A549 (cell line): ENCODE measurements around the gene AKAP6. TPM values are rescaled to one million over a fixed set of nuclear protein-coding genes. Genes with fewer than 3 reads are reported as not detected.

Experiments used
- ATAC-seq, 2 experiments: fragments of 200-7000 bp in 1 of 2; fragments of >200 bp in 1 of 2; cut with Nextera tagmentation in 1 of 2; cut with Tn5 transposase in 1 of 2; 3 replicates each; pipeline versions ENCODE4 v1.8.0 to v1.9.1; 2018 to 2020; ENCODE audit warnings: mild to moderate bottlenecking in 1 of 2, moderate library complexity in 1 of 2
- CTCF ChIA-PET: fragments of 300-600 bp; sonication (Branson Sonifier 250); formaldehyde crosslinking; extraction: SDS; loops from one replicate; lab custom pipeline; 2021; ENCODE audit warnings: antibody characterized with exemption, inconsistent platforms; lab: Yijun Ruan, JAX
- POLR2A ChIA-PET: fragments of 350-600 bp; formaldehyde crosslinking; extraction: SDS; loops from one replicate; lab custom pipeline; 2021; ENCODE audit warnings: antibody characterized with exemption, inconsistent platforms; lab: Yijun Ruan, JAX
- DNase-seq, 2 experiments: peaks; one replicate each; pipeline versions ENCODE4 v3.0.0 to v3.0.0-alpha.2; 2011 to 2016; ENCODE audit warnings: low read depth in 1 of 2, low spot score in 1 of 2
- FAIRE-seq: peaks from 2 replicates; lab custom pipeline; 2011; peaks lifted over from hg19 to GRCh38; lab: Jason Lieb, UNC
- H3K27ac ChIP-seq, 2 experiments: fragments of >200 bp; sonication (Bioruptor Twin); formaldehyde crosslinking; 3 replicates each; pipeline ENCODE4 v1.5.1; 2016 to 2017
- H3K4me1 ChIP-seq: fragments of >200 bp; sonication (Bioruptor Twin); formaldehyde crosslinking; 3 replicates; pipeline ENCODE4 v1.6.1; 2016
- H3K4me2 ChIP-seq: fragments of >200 bp; sonication (Bioruptor Twin); formaldehyde crosslinking; 3 replicates; pipeline ENCODE4 v1.6.1; 2016
- H3K4me3 ChIP-seq: fragments of >200 bp; sonication (Bioruptor Twin); formaldehyde crosslinking; 3 replicates; pipeline ENCODE4 v1.5.1; 2016
- H3K9me3 ChIP-seq: fragments of >200 bp; sonication (Bioruptor Twin); formaldehyde crosslinking; 3 replicates; pipeline ENCODE4 v1.6.1; 2016
- ATOH8 ChIP-seq: fragments of 250-450 bp; sonication (Bioruptor Pico); IDR thresholded peaks from 2 replicates; pipeline ENCODE4 v1.5.0; 2020; ENCODE audit warnings: low read depth, mild to moderate bottlenecking, moderate library complexity
- CTCF ChIP-seq: fragments of >200 bp; sonication (Bioruptor Twin); formaldehyde crosslinking; IDR thresholded peaks from 3 replicates; pipeline ENCODE4 v1.5.1; 2016
- EHF ChIP-seq: fragments of 250-450 bp; sonication (Bioruptor Pico); IDR thresholded peaks from 2 replicates; pipeline ENCODE4 v1.5.0; 2020; ENCODE audit warnings: mild to moderate bottlenecking
- EP300 ChIP-seq, 2 experiments: fragments of >200 bp; sonication (Bioruptor Twin); formaldehyde crosslinking; IDR thresholded peaks; 2 replicates in 1 of 2; 3 replicates in 1 of 2; pipeline ENCODE4 v1.6.1; 2016 to 2017
- FOSL2 ChIP-seq, 2 experiments: fragments of 450-650 bp in 1 of 2; fragments of >200 bp in 1 of 2; sonication (Bioruptor Twin) in 1 of 2; formaldehyde crosslinking; IDR thresholded peaks; 2 replicates each; pipeline versions ENCODE4 v1.5.0 to v1.6.1; 2016 to 2020; ENCODE audit warnings: mild to moderate bottlenecking in 1 of 2, moderate library complexity in 1 of 2
- FOXS1 ChIP-seq: fragments of 250-450 bp; sonication (Bioruptor Pico); IDR thresholded peaks from 2 replicates; pipeline ENCODE4 v1.5.0; 2020; ENCODE audit warnings: mild to moderate bottlenecking, moderate library complexity
- GATA3 ChIP-seq: IDR thresholded peaks from 2 replicates; pipeline ENCODE4 v1.6.1; 2012; ENCODE audit warnings: borderline replicate concordance
- HDAC2 ChIP-seq: fragments of 200-600 bp; sonication (generic); IDR thresholded peaks from 2 replicates; pipeline ENCODE4 v1.6.1; 2016
- HES2 ChIP-seq: fragments of >200 bp; sonication (Bioruptor Twin); formaldehyde crosslinking; IDR thresholded peaks from 2 replicates; pipeline ENCODE4 v1.6.1; 2016
- HMGXB4 ChIP-seq: fragments of 250-450 bp; sonication (Bioruptor Pico); IDR thresholded peaks from 2 replicates; pipeline ENCODE4 v1.5.0; 2021; ENCODE audit warnings: mild to moderate bottlenecking, moderate library complexity, borderline replicate concordance
- HOXA7 ChIP-seq: fragments of 250-450 bp; sonication (Bioruptor Pico); IDR thresholded peaks from 2 replicates; pipeline ENCODE4 v1.5.0; 2020; ENCODE audit warnings: mild to moderate bottlenecking, moderate library complexity
- JUNB ChIP-seq: fragments of >200 bp; sonication (Bioruptor Twin); formaldehyde crosslinking; IDR thresholded peaks from 2 replicates; pipeline ENCODE4 v1.6.1; 2016
- KDM5A ChIP-seq: fragments of 200-600 bp; sonication (generic); IDR thresholded peaks from 2 replicates; pipeline ENCODE4 v1.6.1; 2016; ENCODE audit warnings: antibody characterized with exemption, mild to moderate bottlenecking
- MAFK ChIP-seq: fragments of 450-650 bp; IDR thresholded peaks from 2 replicates; pipeline ENCODE4 v1.6.1; 2014; ENCODE audit not compliant: partially characterized antibody
- MAZ ChIP-seq: fragments of 150-350 bp; IDR thresholded peaks from 2 replicates; pipeline ENCODE4 v1.6.1; 2014; ENCODE audit warnings: antibody characterized with exemption, low read depth, low read length, borderline replicate concordance
- MYC ChIP-seq: IDR thresholded peaks from 2 replicates; pipeline ENCODE4 v1.6.1; 2012; ENCODE audit warnings: mild to moderate bottlenecking, inconsistent platforms, low read length, improper control_type of control experiment, borderline replicate concordance
- NR3C1 ChIP-seq: fragments of >200 bp; sonication (Bioruptor Twin); formaldehyde crosslinking; IDR thresholded peaks from 3 replicates; pipeline ENCODE4 v1.6.1; 2017
- PHF8 ChIP-seq: fragments of 200-600 bp; sonication (generic); IDR thresholded peaks from 2 replicates; pipeline ENCODE4 v1.6.1; 2016; ENCODE audit warnings: low read depth, mild to moderate bottlenecking, antibody characterized with exemption, moderate library complexity, borderline replicate concordance
- RAD21 ChIP-seq, 2 experiments: fragments of >200 bp in 1 of 2; sonication (Bioruptor Twin) in 1 of 2; formaldehyde crosslinking in 1 of 2; IDR thresholded peaks in 1 of 2; conservative IDR thresholded peaks in 1 of 2; 2 replicates in 1 of 2; 3 replicates in 1 of 2; pipeline ENCODE4 v1.6.1; 2012 to 2018; ENCODE audit warnings: inconsistent platforms in 1 of 2
- RARB ChIP-seq: fragments of 250-450 bp; sonication (Bioruptor Pico); IDR thresholded peaks from 2 replicates; pipeline ENCODE4 v1.8.0; 2021; ENCODE audit warnings: mild to moderate bottlenecking, moderate library complexity
- RCOR1 ChIP-seq: fragments of 150-350 bp; IDR thresholded peaks from 2 replicates; pipeline ENCODE4 v1.6.1; 2014; ENCODE audit warnings: antibody characterized with exemption, low read length, low read depth
- RFX5 ChIP-seq: fragments of 450-650 bp; IDR thresholded peaks from 2 replicates; pipeline ENCODE4 v1.7.1; 2014; ENCODE audit warnings: antibody characterized with exemption, mild to moderate bottlenecking, moderate library complexity
- SMC3 ChIP-seq: fragments of >200 bp; sonication (Bioruptor Twin); formaldehyde crosslinking; IDR thresholded peaks from 3 replicates; pipeline ENCODE4 v1.6.1; 2018; ENCODE audit warnings: inconsistent platforms
- SREBF2 ChIP-seq: fragments of 450-650 bp; IDR thresholded peaks from 2 replicates; pipeline ENCODE4 v1.6.1; 2014; ENCODE audit warnings: mild to moderate bottlenecking, moderate library complexity
- USF2 ChIP-seq: fragments of 450-650 bp; IDR thresholded peaks from 2 replicates; pipeline ENCODE4 v1.6.1; 2014; ENCODE audit warnings: antibody characterized with exemption
- ZC3H11A ChIP-seq: fragments of 450-650 bp; IDR thresholded peaks from 2 replicates; pipeline ENCODE4 v1.6.1; 2014; ENCODE audit warnings: antibody characterized with exemption, mild to moderate bottlenecking
- WGBS: methylation state at CpG from one replicate; pipeline ENCODE4 v1.1.6; 2017; ENCODE audit errors: missing lambda C conversion rate; 5-methylcytosine and 5-hydroxymethylcytosine counted together
- polyA plus RNA-seq, 4 experiments: library from polyadenylated mRNA; depleted of rRNA in 3 of 4; stranded (reverse); fragments of >200 nt; fragmentation: RNase III in 1 of 4; extraction: RNeasy Plus Mini Kit Qiagen cat#74134 plus additional on column Dnase treatment in 1 of 4; gene quantifications; 2 replicates in 3 of 4; 3 replicates in 1 of 4; pipeline ENCODE4 v1.2.3, GENCODE V29; 2011 to 2017

Gene AKAP6
- polyA plus RNA-seq, 2 of the 4 experiments (the other 2 are of a cell fraction), result 0.27 to 1.9 TPM

GRCh38 chr14:32734261-32734660, 405.2 kb downstream of the AKAP6 start:
- CTCF ChIA-PET, result interaction anchor here (0.6 to 1.7 kb wide), 2 partner anchors 9 to 48 kb away, joined by 3 read pairs; no protein-coding TSS in a partner anchor
- FAIRE-seq, result no peak
- 44% methylated on average over 3 of the region's 3 CpGs for WGBS
- no peak overlapping the region for H3K4me3 ChIP-seq
- no peaks in the 10 kb centered on the region for H3K9me3 ChIP-seq
- no peak overlapping the region for H3K27ac ChIP-seq
- no peak for ATAC-seq
- no peak overlapping the region for H3K4me2 ChIP-seq
- no peaks in the 10 kb centered on the region for H3K4me1 ChIP-seq
- POLR2A ChIA-PET, result no interaction called here
- no peak for DNase-seq
- TF ChIP-seq FOXS1 (CRISPR knock-in tag) (no peak), GATA3 (no peak), MYC (no peak), PHF8 (no peak), RARB (CRISPR knock-in tag) (no peak), HMGXB4 (CRISPR knock-in tag) (no peak), JUNB (no peak), ATOH8 (CRISPR knock-in tag) (no peak), HDAC2 (no peak)

- ATAC-seq (no peak), DNase-seq (no peak)
Measured at GRCh38 chr14:32737621-32738020, 408.5 kb downstream of the AKAP6 start.

GRCh38 chr14:32738206-32738871, 409.2 kb downstream of the AKAP6 start:
- ChIA-PET CTCF (no interaction called here), POLR2A (no interaction called here)
- TF ChIP-seq FOSL2 (IDR thresholded peaks at IDR 0.05) (no peak), FOSL2 (CRISPR knock-in tag; IDR thresholded peaks at IDR 0.05) (no peak), KDM5A (no peak), PHF8 (no peak), ATOH8 (CRISPR knock-in tag) (no peak), CTCF (no peak), RFX5 (no peak), SREBF2 (no peak), HOXA7 (CRISPR knock-in tag) (no peak), NR3C1 (no peak), MAZ (no peak), MAFK (no peak), SMC3 (no peak)
- no peaks in the 10 kb centered on the region for H3K4me1 ChIP-seq
- H3K4me3 ChIP-seq, result no peak overlapping the region
- H3K9me3 ChIP-seq, result no peaks in the 10 kb centered on the region
- H3K27ac ChIP-seq, result no peak overlapping the region
- ATAC-seq, result no peak
- no peak overlapping the region for H3K4me2 ChIP-seq
- 21% methylated on average over 5 of the region's 5 CpGs for WGBS
- DNase-seq, result no peak
- no peak for FAIRE-seq

More at GRCh38 chr14:32737621-32738020, 408.5 kb downstream of the AKAP6 start:
- Histone ChIP-seq H3K4me1 (no peaks in the 10 kb centered on the region), H3K4me2 (no peak overlapping the region), H3K4me3 (no peak overlapping the region), H3K9me3 (no peaks in the 10 kb centered on the region), H3K27ac (no peak overlapping the region)
- TF ChIP-seq EHF (no peak), RCOR1 (no peak), MAZ (no peak), ZC3H11A (no peak), USF2 (no peak), EP300 (IDR thresholded peaks at IDR 0.05) (no peak), HES2 (no peak), RAD21 (conservative IDR thresholded peaks at IDR 0.05 in 1 of 2, IDR thresholded peaks at IDR 0.05 in 1 of 2) (no peak), NR3C1 (no peak)
- no peak for FAIRE-seq
- WGBS, result 10% methylated on average over 3 of the region's 3 CpGs
- ChIA-PET POLR2A (no interaction called here), CTCF (no interaction called here)
